HT1080 (cell line): ENCODE measurements around the gene MOCS3. TPM values are rescaled to one million over a fixed set of nuclear protein-coding genes. Genes with fewer than 3 reads are reported as not detected.

Experiments
- DNase-seq: peaks from one replicate; pipeline ENCODE4 v3.0.0-alpha.2; 2015; ENCODE audit warnings: low read depth
- polyA plus RNA-seq, 2 experiments: library from polyadenylated mRNA; depleted of rRNA; stranded (reverse); fragments of >200 nt; gene quantifications; 2 replicates each; pipeline ENCODE4 v1.2.3, GENCODE V29; 2015
- total RNA-seq: library from RNA; depleted of rRNA; stranded (reverse); fragments of >200 nt; shearing (Covaris generic); gene quantifications from 2 replicates; pipeline ENCODE4 v1.2.3, GENCODE V29; 2014; rRNA removed

The MOCS3 gene, protein sequence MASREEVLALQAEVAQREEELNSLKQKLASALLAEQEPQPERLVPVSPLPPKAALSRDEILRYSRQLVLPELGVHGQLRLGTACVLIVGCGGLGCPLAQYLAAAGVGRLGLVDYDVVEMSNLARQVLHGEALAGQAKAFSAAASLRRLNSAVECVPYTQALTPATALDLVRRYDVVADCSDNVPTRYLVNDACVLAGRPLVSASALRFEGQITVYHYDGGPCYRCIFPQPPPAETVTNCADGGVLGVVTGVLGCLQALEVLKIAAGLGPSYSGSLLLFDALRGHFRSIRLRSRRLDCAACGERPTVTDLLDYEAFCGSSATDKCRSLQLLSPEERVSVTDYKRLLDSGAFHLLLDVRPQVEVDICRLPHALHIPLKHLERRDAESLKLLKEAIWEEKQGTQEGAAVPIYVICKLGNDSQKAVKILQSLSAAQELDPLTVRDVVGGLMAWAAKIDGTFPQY
- total RNA-seq, result 12.5 and 15.1 TPM in 2 replicates
- 8.1 and 8.4 TPM in 2 replicates for polyA plus RNA-seq (2015; cell fraction: cytosol; rRNA removed)
- 7.9 and 8.7 TPM in 2 replicates for polyA plus RNA-seq (2015; cell fraction: nucleus; rRNA removed)

DNA sequence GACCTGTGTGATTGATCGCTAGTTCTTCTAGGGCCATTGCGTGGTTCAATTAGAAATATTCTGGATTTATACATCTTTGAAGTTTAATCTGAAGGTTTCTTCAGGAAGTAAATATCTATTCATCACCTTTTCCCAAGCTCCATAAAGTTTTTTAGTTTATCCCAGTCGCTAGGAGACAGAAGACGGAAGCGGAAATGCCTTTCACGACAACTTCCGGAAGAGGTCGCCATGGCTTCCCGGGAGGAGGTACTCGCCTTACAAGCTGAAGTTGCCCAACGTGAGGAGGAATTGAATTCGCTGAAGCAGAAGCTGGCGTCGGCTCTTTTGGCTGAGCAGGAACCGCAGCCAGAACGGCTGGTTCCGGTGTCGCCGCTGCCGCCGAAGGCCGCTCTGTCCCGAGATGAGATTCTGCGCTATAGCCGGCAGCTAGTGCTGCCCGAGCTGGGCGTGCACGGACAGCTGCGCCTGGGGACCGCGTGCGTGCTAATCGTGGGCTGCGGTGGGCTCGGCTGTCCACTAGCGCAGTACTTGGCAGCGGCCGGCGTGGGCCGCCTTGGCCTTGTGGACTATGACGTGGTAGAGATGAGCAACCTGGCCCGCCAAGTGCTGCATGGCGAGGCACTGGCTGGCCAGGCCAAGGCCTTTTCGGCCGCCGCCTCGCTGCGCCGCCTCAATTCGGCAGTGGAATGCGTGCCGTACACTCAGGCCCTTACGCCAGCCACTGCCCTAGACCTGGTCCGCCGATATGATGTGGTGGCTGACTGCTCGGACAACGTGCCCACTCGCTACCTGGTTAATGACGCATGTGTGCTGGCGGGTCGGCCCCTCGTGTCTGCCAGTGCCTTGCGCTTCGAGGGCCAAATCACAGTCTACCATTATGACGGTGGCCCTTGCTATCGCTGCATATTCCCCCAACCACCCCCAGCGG lies at the start of gene MOCS3:
TSS of gene MOCS3 (plus strand) at position 204 of the 928 bp plus-strand sequence. CDS start at position 229, 25 bp downstream.
- DNase-seq, result peak; percentile 83

DNA sequence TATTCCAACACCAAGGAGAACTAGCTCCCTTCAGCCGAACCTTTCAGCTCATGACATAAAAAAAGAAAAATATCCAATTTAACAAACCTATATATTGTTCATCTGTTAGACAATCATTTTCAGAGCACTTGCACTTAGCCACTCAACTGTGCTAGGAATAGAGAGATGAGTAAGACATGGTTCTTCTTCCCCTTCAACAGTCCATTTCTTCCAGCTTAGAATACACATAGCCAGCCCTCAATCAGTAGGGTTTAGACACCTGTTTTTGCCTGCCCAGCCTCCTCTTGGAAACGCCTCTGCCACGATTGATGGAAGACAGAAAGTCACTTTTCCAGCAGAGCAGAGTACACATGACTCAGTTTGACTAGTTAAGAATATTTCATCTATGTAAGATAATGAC lies 49.2 kb upstream of the MOCS3 start:
- no peak for DNase-seq

DNA sequence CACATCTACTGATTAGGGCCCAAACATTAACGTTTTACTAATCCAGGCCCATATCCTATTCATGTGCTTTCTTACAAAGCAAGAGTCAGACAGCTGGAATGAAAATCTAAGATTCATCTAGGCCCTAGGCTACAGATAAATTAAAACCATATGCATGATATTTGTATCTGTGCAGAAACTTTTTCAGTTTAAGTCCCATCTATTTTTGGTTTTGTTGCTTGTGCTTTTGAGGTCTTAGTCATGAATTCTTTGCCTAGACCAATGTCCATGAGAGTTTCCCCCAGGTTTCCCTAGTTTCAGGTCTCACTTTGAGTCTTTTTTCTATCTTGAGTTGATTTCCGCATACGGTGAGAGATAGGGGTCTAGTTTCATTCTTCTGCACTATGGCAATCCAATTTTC lies 47.6 kb upstream of the MOCS3 start:
- DNase-seq, result no peak

DNA sequence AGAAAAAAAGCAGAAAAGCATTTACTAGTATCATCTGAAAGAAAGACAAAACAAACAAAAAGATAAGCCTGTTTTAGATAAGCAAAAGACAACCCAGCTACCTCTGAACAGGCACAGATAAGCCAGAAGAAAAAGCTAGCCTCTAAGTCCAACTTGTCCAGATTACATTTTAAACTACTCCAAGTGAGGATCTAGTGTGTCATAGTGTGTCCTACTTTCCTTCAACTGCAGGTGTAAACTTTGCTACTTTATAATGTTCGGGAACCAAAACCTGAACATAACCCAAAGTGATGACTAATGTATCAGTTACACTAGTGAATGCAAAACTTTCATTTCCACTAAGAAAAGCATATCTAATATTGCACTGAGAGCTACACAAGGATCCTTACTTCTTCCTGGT lies 46.9 kb upstream of the MOCS3 start:
- DNase-seq, result no peak

DNA sequence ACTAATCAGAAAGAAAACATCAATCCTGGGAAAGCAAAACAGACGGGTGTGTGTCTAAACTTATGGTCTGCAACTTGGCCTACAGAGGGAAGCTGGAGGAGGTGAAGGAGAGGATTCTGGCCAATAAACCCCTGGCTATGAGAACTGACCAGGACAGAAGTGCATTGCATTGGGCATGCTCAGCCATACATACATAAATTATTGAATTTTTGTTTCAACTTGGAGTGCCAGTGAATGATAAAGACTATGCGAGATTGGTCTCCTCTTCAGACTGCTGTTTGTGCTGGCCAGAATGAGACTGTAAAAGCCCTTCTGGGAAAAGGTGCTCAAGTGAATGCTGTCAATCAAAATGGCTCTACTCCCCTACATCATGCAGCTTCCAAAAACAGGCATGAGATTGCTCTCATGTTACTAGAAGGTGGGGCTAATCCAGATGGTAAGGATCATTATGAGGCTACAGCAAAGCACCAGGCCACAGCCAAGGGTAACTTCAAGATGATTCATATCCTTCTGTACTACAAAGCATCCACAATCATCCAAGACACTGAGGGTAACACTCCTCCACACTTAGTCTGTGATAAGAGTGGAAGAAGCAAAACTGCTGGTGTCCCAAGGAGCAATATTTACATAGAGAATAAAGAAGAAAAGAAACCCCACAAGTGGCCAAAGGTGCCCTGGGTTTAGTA lies 44.8 kb upstream of the MOCS3 start:
- DNase-seq, result peak; percentile 92

DNA sequence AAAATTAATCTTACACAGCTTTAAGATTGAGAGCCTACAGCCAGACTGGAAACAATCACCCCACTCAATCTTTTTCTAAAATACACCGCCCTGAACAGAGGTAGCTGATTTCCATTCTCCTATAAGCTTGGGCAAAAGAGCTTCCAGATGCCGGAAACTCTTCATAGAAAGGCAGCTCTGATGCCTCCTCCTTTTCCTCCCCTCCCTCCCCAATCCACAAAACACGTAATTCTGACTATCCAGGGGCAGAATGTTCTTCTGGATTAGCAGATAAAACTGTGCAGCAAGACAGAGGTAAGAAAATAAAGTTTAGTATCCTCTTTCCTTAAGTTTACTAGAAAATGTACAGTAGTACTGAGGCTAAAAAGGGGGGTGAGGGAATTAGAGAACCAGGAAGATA lies 43.2 kb upstream of the MOCS3 start:
- peak; percentile 38 for DNase-seq

DNA sequence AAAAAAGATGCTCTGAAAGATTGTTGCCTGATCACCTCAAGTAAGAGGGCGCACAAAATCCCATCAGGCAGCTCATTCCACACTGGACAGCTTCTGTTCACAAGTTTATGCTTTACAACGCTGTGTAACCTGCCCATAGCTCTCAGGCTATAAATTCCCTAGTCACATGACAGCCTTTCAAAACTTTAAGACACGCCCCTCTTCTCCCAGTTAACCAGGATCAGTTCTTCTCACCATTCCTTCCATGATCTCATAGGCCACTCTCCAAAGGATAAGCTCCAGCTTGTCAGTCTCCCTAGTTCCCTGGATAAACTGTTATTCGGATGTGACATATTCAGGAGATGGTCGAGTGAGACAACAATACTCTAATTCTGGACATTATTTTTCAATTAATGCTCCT lies 42.4 kb upstream of the MOCS3 start:
- DNase-seq, result peak; percentile 44

DNA sequence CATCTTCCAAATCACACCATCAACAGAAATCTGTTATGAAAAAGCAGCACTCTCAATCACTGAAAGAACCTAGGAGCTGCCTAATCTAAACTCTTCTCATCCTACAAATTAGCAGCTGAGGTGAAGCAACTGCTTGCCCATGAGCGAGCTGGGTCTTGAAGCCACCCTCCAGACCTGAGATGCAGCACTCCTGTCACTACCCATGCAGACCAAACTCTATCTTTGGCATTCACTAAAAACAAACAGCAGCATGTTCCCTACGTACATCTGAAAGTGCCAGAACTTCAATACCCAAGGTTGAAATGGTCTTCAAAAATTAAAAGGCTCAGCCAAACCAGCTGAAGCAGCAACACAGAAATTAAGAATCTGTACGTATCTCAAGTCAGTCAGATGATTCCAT lies 41.7 kb upstream of the MOCS3 start:
- DNase-seq, result no peak

DNA sequence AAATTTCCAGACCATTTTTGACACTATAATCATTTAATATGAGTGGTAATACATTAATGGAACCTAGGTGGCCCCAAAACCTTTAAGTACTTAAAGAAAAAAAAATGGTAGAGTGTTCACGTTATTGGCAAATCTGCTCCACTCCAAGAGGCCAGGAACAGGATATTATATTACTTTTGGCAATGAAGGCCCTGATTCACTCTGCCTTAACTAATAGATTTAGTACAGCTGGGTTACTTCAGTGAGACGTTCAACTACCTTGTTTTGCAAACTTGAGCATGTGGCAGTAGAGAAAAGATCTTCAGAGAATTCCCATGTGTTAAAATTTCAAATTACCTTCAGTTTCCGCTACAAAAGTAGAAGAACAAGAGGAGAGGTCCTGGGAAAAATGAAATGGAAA lies 40.2 kb upstream of the MOCS3 start:
- DNase-seq, result no peak

DNA sequence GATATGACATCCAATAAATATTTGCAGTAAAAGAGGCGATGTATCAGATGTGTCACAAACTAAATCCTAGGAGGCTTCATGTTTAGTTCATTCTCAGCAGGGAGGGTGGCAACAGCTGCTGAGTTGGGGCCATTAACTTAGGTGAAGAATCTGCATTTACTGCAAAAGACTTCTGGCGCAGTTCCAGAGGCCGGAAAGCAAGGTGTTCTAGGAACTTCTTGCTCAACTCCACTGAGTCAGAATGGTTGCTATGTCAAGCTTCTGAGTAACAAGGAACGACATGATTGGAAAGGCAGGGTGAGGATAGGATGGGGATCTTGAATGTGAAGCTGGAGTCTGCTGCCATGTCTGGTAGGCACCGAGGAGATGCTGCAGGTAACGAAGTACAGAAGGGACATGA lies 39.1 kb upstream of the MOCS3 start:
- peak; percentile 50 for DNase-seq

DNA sequence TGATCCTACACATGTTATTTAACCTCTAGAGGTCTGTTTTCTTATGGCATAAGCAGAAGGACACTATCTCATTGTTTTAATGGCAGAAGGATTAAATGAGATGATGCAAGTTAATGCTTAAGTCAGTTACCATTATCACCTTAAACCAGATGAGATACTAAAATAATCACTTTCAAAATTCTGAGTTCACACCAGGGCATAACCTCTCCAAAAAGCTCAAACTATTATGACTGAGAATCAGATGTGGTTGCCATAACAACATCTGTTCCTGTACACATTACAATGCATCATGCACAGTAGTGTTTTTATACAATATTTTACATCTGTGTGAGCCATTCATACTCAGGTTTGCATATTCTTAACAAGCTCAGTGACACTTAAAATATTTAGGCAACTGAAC lies 37.6 kb upstream of the MOCS3 start:
- no peak for DNase-seq

DNA sequence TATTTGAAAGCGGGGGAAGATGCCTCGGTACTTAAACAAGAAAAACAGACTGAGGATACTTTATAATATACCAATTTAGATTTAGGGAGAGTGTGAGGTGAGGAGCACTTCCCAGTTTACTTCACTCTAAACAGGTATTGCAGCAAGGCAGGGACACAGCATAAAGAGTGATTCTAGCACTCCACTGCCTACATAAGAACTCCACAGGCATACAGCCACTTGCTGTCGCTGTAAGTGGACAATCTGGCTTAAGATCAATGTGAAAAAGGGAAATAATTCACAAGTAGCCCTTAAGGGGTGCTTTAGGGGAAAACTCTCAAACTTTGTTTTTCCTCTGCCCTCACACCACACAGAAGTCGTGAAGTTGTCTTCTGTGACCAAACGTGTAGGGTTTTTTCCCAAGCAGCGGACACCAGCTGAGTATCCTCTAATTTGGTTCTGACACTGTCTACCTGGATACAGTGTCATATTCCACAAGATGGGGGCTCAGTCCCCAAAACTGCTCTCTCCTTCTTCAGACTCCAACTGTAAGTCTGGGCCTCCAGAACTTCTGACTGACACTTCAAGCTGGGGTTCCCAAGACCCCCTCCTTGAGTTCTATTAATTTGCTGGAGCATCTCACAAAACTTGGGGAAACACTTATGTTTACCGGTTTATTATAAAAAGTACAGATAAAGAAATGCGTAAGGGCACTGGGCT lies 36.7 kb upstream of the MOCS3 start:
- DNase-seq, result no peak

DNA sequence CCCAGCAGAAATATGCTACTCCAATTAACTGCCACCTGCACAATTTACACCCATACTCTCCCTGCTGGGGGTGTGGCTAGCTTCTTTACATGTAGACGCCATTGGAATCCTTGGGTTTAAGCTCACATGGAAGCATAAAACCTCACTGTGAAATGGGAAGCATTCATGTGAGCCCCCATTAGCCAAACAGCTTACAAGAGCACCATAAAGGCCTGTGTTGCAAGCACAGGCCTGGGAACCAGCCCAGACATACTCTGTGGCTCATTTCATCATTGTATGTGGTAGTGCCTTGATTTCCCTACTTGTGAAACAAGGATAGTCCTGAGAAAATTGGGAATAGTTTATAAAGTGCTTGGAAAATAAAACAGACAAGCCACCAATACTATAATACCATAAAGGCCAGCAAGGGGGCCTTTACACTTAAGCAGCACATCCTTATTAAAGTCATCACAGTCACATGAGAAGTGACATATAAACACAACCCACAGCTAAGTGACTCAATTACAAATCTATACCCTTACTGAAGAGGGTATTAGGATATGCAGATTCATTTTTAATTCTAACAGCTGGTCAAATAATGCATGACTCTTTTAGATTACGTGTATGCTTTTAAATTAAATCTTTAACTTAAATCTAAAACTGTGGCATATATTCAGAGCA lies 34.2 kb upstream of the MOCS3 start:
- DNase-seq, result no peak

DNA sequence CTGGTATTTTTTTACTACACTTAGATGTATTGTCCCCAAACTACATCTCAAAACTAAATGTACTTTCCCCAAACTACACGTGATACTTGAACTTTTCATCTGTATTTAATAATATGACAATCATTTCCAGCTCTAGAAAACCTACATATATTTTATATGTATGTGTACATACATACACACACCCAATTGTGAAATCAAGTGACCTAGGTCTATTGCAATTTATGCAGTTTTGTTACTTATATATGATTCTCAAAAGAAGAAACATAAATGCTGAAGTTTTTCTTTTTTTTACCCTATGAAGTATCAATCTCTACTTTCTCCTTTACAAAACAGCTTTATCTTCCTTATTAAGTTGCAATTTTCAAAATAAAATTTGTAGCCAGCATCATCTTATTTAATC lies 32.1 kb upstream of the MOCS3 start:
- no peak for DNase-seq

DNA sequence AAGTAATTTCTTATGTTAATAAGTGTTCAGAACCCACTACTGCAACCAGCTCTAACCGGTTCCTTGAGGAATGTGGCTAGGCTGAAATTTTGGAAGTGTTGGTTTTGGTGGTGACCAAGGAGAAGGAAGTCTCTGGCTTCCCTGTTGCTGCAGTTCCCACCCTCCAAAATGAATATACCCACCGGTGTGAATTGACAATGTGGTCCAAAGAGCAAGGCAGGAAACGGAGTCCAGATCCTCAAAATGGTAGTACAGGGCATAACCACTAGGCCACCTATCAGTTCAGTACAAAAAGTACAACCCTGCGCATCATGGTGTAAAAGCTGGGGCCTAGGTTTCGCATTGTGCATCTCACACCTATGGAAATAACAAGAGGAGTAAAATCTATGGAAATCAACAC lies 30.1 kb upstream of the MOCS3 start:
- DNase-seq, result no peak

DNA sequence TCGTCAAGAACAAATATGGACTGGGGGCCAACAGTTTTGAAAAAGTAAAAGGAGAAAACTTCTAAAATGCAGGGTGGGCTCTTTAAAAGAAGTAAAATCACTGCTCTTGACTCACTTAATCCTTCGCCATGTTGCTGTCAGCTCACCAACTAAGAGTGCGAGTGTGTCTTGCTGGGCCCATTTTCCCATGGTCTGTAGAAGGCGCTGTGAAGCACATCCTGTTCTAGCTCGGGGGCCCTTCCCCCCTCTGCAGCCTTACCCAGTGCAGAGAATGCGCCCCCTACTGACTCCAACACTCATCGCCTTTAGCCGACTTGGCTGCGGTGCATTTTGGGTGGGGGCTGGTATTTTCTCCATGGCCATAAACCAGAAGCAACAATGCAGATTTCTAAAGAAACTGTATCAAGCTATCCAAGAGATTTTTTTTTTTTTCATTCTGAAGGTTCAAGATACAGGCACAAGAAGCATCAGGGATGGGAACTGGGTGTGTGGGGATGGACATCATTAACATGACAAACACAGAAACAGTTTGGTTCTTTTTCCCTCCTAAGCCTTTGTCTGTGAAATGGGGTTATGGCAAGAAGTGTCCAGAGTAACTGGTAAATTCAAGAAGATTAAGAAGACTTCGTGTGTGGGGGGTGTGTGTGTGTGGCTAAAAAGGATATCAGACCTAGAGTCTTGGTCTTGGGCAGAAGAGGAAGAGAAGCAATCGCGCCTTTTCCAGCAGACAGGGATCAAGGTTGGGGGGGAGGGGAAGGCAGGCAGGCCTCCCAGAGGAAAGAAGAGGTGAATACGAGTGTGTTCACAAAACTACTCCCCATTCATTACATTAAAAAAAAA lies 29.1 kb upstream of the MOCS3 start:
- peak; percentile 94 for DNase-seq

DNA sequence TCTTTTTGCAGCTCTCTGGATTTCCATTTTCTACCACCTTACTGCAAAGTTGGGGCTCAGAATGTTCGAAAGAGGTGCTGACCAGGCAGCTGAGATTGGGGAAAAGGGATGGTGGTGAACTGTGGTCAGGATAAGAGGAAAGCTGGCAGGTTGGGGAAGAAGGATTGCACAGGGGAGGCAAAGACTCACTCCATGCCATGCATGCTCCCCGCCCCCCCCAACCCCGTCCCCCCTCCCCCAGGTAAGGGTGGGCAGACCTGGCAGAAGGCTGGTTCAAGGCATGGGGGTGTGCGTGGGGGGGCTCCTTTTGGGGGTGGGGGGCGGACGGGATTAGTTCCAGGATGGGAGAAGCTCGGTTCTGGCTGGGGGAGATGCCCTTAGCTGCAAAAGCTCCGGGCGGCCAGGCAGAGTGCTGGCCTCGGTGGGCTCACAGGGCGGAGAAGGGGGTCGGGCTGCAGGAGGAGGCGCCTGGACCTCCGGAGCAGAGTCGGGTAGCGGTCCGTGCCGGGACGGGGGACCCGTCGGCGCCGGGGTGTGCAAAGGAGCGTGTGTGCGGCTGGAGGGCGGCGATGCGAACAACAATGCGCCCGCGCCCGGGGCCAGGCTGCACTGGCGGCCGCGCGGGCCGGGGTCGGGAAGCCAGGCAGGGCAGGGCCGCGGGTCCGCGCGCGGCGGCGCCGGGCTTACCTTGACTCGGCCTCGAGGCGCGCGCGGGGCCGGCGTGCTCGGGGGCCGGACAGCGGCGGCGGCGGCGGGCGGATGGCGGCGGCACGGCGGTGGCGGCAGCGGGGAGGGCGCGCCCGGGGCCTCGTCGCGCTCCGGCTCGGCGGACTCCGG lies 28.3 kb upstream of the MOCS3 start:
- DNase-seq, result peak; percentile 40

DNA sequence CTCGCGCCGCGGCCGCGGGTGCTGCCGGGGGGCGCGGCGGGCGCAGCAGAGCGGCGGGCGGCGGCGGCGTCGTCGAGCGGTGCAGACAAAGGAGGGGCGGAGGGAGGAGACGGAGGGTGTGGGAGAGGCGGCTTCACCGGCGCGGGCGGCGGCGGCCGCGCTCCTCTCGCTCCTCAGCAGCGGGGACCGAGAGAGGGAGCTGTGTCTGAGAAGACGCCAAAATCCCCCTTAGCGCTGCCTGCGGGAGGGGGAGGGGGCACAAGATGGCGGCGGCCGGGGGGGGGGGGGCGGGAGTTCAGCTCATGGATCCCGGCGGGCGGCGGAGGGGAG lies 27.7 kb upstream of the MOCS3 start:
- no peak for DNase-seq
